ENCODE measurements around the gene ACOT7.
"Not testable (repeated sequence)": the region's sequence is repeated elsewhere in the genome, so short reads cannot be mapped to it uniquely, and the experiment has no call there.

The ACOT7 gene

DNA sequence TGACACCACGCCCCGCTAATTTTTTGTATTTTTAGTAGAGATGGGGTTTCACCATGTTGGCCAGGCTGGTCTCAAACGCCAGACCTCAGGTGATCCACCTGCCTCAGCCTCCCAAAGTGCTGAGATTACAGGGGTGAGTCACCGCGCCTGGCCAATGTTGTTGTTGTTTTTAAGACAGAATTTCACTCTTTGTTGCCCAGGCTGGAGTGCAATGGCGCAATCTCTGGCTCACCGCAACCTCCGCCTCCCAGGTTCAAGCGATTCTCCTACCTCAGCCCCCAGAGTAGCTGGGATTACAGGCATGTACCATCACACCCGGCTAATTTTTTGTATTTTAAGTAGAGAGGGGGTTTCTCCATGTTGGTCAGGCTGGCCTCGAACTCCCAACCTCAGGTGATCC is 173.9 kb downstream of the ACOT7 start:
- DNase-seq = not testable (repeated sequence)

DNA sequence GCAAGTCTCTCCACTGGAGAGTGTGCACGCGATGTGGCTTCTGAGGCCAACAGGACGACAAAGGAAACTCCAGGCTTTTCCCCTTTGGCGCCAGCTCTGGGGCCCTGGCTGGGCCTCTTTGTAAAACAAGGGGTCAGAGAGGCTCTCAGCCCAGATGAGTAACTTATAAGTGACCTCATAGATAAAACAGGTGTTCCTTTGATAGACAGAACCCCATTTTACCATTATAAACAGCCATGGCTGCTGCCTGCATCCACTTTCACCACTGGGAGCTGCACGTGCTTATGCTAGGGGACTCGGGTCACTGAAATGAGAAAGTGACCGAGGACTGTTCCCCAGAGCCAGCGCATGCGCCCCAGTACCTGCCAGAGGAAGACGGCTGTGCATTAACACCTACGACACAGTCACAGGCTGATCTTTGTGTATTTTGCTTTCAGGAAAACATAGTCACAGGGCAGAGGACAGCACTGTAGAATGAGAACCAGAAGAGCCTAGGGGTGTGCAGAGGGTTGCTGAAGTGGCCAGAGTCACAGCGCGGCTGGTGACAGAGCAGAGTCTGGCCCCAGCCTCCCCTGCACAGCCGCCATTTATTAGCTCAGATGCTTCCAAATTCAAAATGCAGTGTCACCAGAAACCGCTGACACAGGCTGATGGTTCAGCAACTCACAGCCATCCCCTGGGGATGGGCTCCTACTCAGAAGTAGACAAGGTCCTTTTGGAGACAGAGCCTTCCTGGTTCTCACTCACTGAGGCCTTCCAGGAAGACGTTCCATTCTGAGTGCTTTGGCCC is 175.0 kb downstream of the ACOT7 start:
- DNase-seq = no peak
